GM12878 (cell line): Measurements from ENCODE around the gene CTDSP1. TPM values are rescaled to one million over a fixed set of nuclear protein-coding genes. Genes with fewer than 3 reads are reported as not detected.

ENCODE experiments used
- ATAC-seq: fragments of 200-7000 bp; cut with Tn5 transposase; 3 replicates; pipeline ENCODE4 v1.9.1; 2020; ENCODE audit warnings: mild to moderate bottlenecking, moderate library complexity
- BruUV-seq: library from RNA; stranded (reverse); fragments of 400-500 nt; replicated peaks from 2 replicates; lab custom pipeline; 2021; lab: Mats Ljungman, UMichigan
- CTCF ChIA-PET: fragments of 300-600 bp; sonication (Branson Sonifier 250); formaldehyde crosslinking; extraction: SDS; loops from one replicate; lab custom pipeline; 2021; ENCODE audit warnings: inconsistent platforms; lab: Yijun Ruan, JAX
- POLR2A ChIA-PET: fragments of 350-600 bp; formaldehyde crosslinking; extraction: SDS; loops from one replicate; lab custom pipeline; 2021; ENCODE audit warnings: inconsistent platforms; lab: Charles Lee
- RAD21 ChIA-PET: fragments of 300-600 bp; sonication (Branson Sonifier 250); formaldehyde crosslinking; loops from one replicate; lab custom pipeline; 2023; ENCODE audit warnings: antibody characterized with exemption; ENCODE audit not compliant: unreplicated experiment; lab: Charles Lee
- SMC1A ChIA-PET: fragments of 300-600 bp; sonication (Branson Sonifier 250); formaldehyde crosslinking; loops from one replicate; lab custom pipeline; 2023; ENCODE audit not compliant: unreplicated experiment, uncharacterized antibody; lab: Charles Lee
- DNase-seq: peaks from one replicate; pipeline ENCODE4 v3.0.0-alpha.2; 2011; ENCODE audit warnings: low read depth, low spot score
- FAIRE-seq: peaks from 3 replicates; lab custom pipeline; 2011; peaks lifted over from hg19 to GRCh38; lab: Jason Lieb, UNC
- H2AFZ ChIP-seq: 2 replicates; pipeline ENCODE4 v1.6.0; 2011; ENCODE audit warnings: low read depth, low read length, control low read depth; ENCODE audit not compliant: control insufficient read depth
- H3K27ac ChIP-seq: 2 replicates; pipeline ENCODE4 v1.5.1; 2011; ENCODE audit warnings: control low read depth; ENCODE audit not compliant: control insufficient read depth, insufficient read depth
- H3K27me3 ChIP-seq, 2 experiments: replicated peaks in 1 of 2; 2 replicates each; pipeline versions ENCODE4 v1.6.0 to v1.6.1; 2011; ENCODE audit warnings: low read length in 1 of 2; ENCODE audit not compliant: control insufficient read depth in 2 of 2, insufficient read depth in 2 of 2
- H3K36me3 ChIP-seq, 2 experiments: 2 replicates each; pipeline ENCODE4 v1.5.1; 2011; ENCODE audit warnings: low read length in 1 of 2; ENCODE audit not compliant: control insufficient read depth in 2 of 2, insufficient read depth in 2 of 2
- H3K4me1 ChIP-seq: 2 replicates; pipeline ENCODE4 v1.6.1; 2011; ENCODE audit warnings: mild to moderate bottlenecking, low read length, moderate library complexity, mixed read lengths; ENCODE audit not compliant: control insufficient read depth, insufficient read depth
- H3K4me2 ChIP-seq: 2 replicates; pipeline ENCODE4 v1.6.0; 2011; ENCODE audit warnings: control low read depth; ENCODE audit not compliant: control insufficient read depth, insufficient read depth
- H3K4me3 ChIP-seq: fragments of 200-600 bp; sonication (generic); 2 replicates; pipeline ENCODE4 v1.5.1; 2016
- H3K79me2 ChIP-seq: 2 replicates; pipeline ENCODE4 v1.6.0; 2011; ENCODE audit warnings: low read length; ENCODE audit not compliant: control insufficient read depth, insufficient read depth
- H3K9ac ChIP-seq: 2 replicates; pipeline ENCODE4 v1.8.0; 2011; ENCODE audit warnings: low read length, control low read depth, mixed read lengths; ENCODE audit not compliant: control insufficient read depth, insufficient read depth
- H3K9me3 ChIP-seq: replicated peaks from 3 replicates; pipeline ENCODE4 v1.5.1; 2011; ENCODE audit warnings: mild to moderate bottlenecking, low read length; ENCODE audit not compliant: control insufficient read depth, insufficient read depth
- H4K20me1 ChIP-seq: 2 replicates; pipeline ENCODE4 v1.6.0; 2011; ENCODE audit not compliant: control insufficient read depth, insufficient read depth
- BHLHE40 ChIP-seq, 2 experiments: fragments of 450-650 bp in 1 of 2; IDR thresholded peaks; 2 replicates each; pipeline ENCODE4 v1.6.1; 2011 to 2017; ENCODE audit warnings: low read depth in 2 of 2, borderline replicate concordance in 1 of 2, improper control_type of control experiment in 1 of 2, low read length in 1 of 2, mild to moderate bottlenecking in 1 of 2
- BMI1 ChIP-seq: fragments of 450-650 bp; IDR thresholded peaks from 2 replicates; pipeline ENCODE4 v1.6.1; 2016; ENCODE audit warnings: mild to moderate bottlenecking, moderate library complexity, borderline replicate concordance
- CBX5 ChIP-seq: sonication (generic); IDR thresholded peaks from 2 replicates; pipeline ENCODE4 v1.6.1; 2016; ENCODE audit warnings: low read depth, moderate library complexity, mild to moderate bottlenecking, inconsistent platforms
- HDAC2 ChIP-seq: fragments of 200-600 bp; sonication (generic); IDR thresholded peaks from 2 replicates; pipeline ENCODE4 v1.6.1; 2017
- HDGF ChIP-seq: fragments of 450-650 bp; IDR thresholded peaks from 2 replicates; pipeline ENCODE4 v1.6.1; 2016; ENCODE audit warnings: antibody characterized with exemption
- KAT2A ChIP-seq: conservative IDR thresholded peaks from 2 replicates; pipeline ENCODE4 v1.6.1; 2011; ENCODE audit warnings: low read depth, low read length; ENCODE audit not compliant: control insufficient read depth
- MAX ChIP-seq: IDR thresholded peaks from 2 replicates; pipeline ENCODE4 v1.6.1; 2012; ENCODE audit warnings: low read depth, low read length, improper control_type of control experiment
- MXI1 ChIP-seq: fragments of 150-350 bp; IDR thresholded peaks from 2 replicates; pipeline ENCODE4 v1.6.1; 2011; ENCODE audit warnings: low read depth, mild to moderate bottlenecking, inconsistent platforms, low read length, improper control_type of control experiment
- POLR2A ChIP-seq: IDR thresholded peaks from 2 replicates; pipeline ENCODE4 v1.6.1; 2011; ENCODE audit warnings: low read depth, mild to moderate bottlenecking, low read length
- POLR2AphosphoS5 ChIP-seq: IDR thresholded peaks from 2 replicates; pipeline ENCODE4 v1.6.1; 2011; ENCODE audit warnings: mild to moderate bottlenecking, low read length, inconsistent platforms
- SKIL ChIP-seq: fragments of 450-650 bp; IDR thresholded peaks from 2 replicates; pipeline ENCODE4 v1.6.1; 2017; ENCODE audit warnings: mild to moderate bottlenecking, low read depth, inconsistent platforms; ENCODE audit not compliant: poor library complexity, severe bottlenecking
- SMAD1 ChIP-seq: fragments of 450-650 bp; IDR thresholded peaks from 2 replicates; pipeline ENCODE4 v1.6.1; 2018; ENCODE audit warnings: mild to moderate bottlenecking, low read depth; ENCODE audit not compliant: partially characterized antibody
- SREBF2 ChIP-seq: IDR thresholded peaks from 2 replicates; pipeline ENCODE4 v1.6.1; 2012; ENCODE audit warnings: mild to moderate bottlenecking, low read length
- WGBS: methylation state at CpG from one replicate; pipeline ENCODE4 v1.1.6; 2016; ENCODE audit warnings: low lambda C conversion rate; ENCODE audit not compliant: insufficient replicate concordance, insufficient coverage; ENCODE audit errors: missing lambda C conversion rate; 5-methylcytosine and 5-hydroxymethylcytosine counted together
- in situ Hi-C: fragments of 300-500 bp; cut with MboI; formaldehyde crosslinking; loops from 9 replicates; pipeline ENCODE4 v1.14.3; 2018; ENCODE audit warnings: mixed read lengths
- intact Hi-C: fragments of 100-400 bp; cut with micrococcal nuclease; formaldehyde crosslinking; loops from one replicate; pipeline ENCODE4 v1.14.2; 2022; ENCODE audit not compliant: unreplicated experiment
- polyA plus RNA-seq, 11 experiments: library from polyadenylated mRNA; depleted of rRNA in 4 of 11; unstranded in 6 of 11; stranded (reverse) in 5 of 11; fragments of >200 nt; fragmentation: Nextera tagmentation in 4 of 11; fragmentation: Illumina TruSeq in 1 of 11; extraction: Ambion mirVana in 4 of 11; extraction: Trizol in 1 of 11; gene quantifications; 1 replicate in 1 of 11; 2 replicates in 10 of 11; pipeline versions ENCODE4 v1.2.1 to v1.2.3, GENCODE V29; 2011 to 2016; ENCODE audit warnings: inconsistent platforms in 2 of 11, missing spikeins in 2 of 11, low read depth in 1 of 11
- total RNA-seq, 4 experiments: library from RNA; depleted of rRNA in 3 of 4; stranded (reverse); fragments of >200 nt in 3 of 4; fragmentation: Illumina TruSeq in 1 of 4; extraction: Trizol in 1 of 4; gene quantifications; 2 replicates each; pipeline versions ENCODE4 v1.2.1 to v1.2.3, GENCODE V29; 2013 to 2021
- TF ChIP-seq, protein P1 (sequence below): fragments of 150-350 bp; IDR thresholded peaks from 2 replicates; pipeline ENCODE4 v1.6.1; 2016; ENCODE audit warnings: low read depth, low read length
- TF ChIP-seq, protein P2 (sequence below): fragments of 450-650 bp; IDR thresholded peaks from 2 replicates; pipeline ENCODE4 v1.6.1; 2016; ENCODE audit warnings: mild to moderate bottlenecking

The CTDSP1 gene
- total and polyA plus RNA-seq, 10 of the 15 experiments (the other 5 are each of a cell fraction or from before 2014, with no cell fraction given), result 3.0 to 75.9 (median 34.4) TPM

- peaks cover 32% of the 10 kb centered on the region for H3K4me1 ChIP-seq
- ATAC-seq (peak; percentile 53), FAIRE-seq (peak; percentile 97), DNase-seq (peak; percentile 46)
- 1% methylated on average over 35 of the region's 35 CpGs for WGBS
- H3K27me3 ChIP-seq, result no peaks in the 10 kb centered on the region
- intact Hi-C loops (loop anchor here (2.0 to 5.0 kb wide), 6 partner anchors 31 to 259 kb away; partner anchors contain the start of genes ARPC2, BCS1L, CATIP and CNOT9), in situ Hi-C loops (loop anchor here (25.0 kb wide), 1 partner anchor 111 kb away; the partner anchor contains the start of gene TMBIM1)
- peak overlapping the region; percentile 96 for H3K27ac ChIP-seq
- ChIA-PET CTCF (interaction anchor here (0.8 to 3.5 kb wide), 5 partner anchors 66 to 173 kb away, joined by 3 to 27 read pairs (median 3); partner anchors contain the start of gene TMBIM1), SMC1A (interaction anchor here (0.7 to 2.3 kb wide), 6 partner anchors 65 to 125 kb away, joined by 3 to 8 read pairs (median 4); no protein-coding TSS in a partner anchor), RAD21 (interaction anchor here (1.1 to 2.3 kb wide), 6 partner anchors 68 to 501 kb away, joined by 3 to 14 read pairs (median 4); partner anchors contain the start of genes AAMP and PNKD), POLR2A (interaction anchor here (0.7 to 2.8 kb wide), 7 partner anchors 9 to 483 kb away, joined by 3 to 19 read pairs (median 3); partner anchors contain the start of genes AAMP and WNT10A)
- H3K79me2 ChIP-seq, result peaks cover 49% of the 10 kb centered on the region
- peaks cover 2 to 10% of the 10 kb centered on the region in 2 experiments; a peak in 3 of 4 replicates for H3K36me3 ChIP-seq
- H2AFZ ChIP-seq, result peak overlapping the region; percentile 68
- H3K4me3 ChIP-seq, result peak overlapping the region; percentile 84
- peaks cover 4% of the 10 kb centered on the region; the same call in 1 of the 2 replicates for H4K20me1 ChIP-seq
- no peaks in the 10 kb centered on the region for H3K9me3 ChIP-seq
- no TSS peak for BruUV-seq
- H3K4me2 ChIP-seq, result peak overlapping the region; percentile 100
- peak overlapping the region; percentile 89 for H3K9ac ChIP-seq
- TF ChIP-seq POLR2AphosphoS5, result peak; percentile 78; the same call in 1 of the 2 replicates
- TF ChIP-seq, protein P1, sequence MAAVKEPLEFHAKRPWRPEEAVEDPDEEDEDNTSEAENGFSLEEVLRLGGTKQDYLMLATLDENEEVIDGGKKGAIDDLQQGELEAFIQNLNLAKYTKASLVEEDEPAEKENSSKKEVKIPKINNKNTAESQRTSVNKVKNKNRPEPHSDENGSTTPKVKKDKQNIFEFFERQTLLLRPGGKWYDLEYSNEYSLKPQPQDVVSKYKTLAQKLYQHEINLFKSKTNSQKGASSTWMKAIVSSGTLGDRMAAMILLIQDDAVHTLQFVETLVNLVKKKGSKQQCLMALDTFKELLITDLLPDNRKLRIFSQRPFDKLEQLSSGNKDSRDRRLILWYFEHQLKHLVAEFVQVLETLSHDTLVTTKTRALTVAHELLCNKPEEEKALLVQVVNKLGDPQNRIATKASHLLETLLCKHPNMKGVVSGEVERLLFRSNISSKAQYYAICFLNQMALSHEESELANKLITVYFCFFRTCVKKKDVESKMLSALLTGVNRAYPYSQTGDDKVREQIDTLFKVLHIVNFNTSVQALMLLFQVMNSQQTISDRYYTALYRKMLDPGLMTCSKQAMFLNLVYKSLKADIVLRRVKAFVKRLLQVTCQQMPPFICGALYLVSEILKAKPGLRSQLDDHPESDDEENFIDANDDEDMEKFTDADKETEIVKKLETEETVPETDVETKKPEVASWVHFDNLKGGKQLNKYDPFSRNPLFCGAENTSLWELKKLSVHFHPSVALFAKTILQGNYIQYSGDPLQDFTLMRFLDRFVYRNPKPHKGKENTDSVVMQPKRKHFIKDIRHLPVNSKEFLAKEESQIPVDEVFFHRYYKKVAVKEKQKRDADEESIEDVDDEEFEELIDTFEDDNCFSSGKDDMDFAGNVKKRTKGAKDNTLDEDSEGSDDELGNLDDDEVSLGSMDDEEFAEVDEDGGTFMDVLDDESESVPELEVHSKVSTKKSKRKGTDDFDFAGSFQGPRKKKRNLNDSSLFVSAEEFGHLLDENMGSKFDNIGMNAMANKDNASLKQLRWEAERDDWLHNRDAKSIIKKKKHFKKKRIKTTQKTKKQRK, result no peak
- TF ChIP-seq SMAD1, result peak; percentile 40
- TF ChIP-seq MAX, result peak; percentile 18; the same call in 1 of the 2 replicates
- no peak for TF ChIP-seq CBX5
- TF ChIP-seq KAT2A, result no peak
- no peak for TF ChIP-seq SKIL
- TF ChIP-seq, protein P2, sequence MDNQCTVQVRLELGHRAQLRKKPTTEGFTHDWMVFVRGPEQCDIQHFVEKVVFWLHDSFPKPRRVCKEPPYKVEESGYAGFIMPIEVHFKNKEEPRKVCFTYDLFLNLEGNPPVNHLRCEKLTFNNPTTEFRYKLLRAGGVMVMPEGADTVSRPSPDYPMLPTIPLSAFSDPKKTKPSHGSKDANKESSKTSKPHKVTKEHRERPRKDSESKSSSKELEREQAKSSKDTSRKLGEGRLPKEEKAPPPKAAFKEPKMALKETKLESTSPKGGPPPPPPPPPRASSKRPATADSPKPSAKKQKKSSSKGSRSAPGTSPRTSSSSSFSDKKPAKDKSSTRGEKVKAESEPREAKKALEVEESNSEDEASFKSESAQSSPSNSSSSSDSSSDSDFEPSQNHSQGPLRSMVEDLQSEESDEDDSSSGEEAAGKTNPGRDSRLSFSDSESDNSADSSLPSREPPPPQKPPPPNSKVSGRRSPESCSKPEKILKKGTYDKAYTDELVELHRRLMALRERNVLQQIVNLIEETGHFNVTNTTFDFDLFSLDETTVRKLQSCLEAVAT, result peak; percentile 87
- TF ChIP-seq HDGF, result peak; percentile 9; the same call in 1 of the 2 replicates
- peak in 1 of 2 experiments; percentile 21; a peak in 1 of 4 replicates for TF ChIP-seq BHLHE40 (IDR thresholded peaks at IDR 0.05; ENCODE audit: borderline replicate concordance in 1 of 2, low read depth in 2 of 2, low read length in 1 of 2)
- TF ChIP-seq POLR2A, result peak; percentile 51
- TF ChIP-seq SREBF2, result no peak
- 0 out of 2 replicates have a peak, but pooled peaks have one; percentile 13 for TF ChIP-seq MXI1
- no peak for TF ChIP-seq HDAC2
- no peak for TF ChIP-seq BMI1
Observed at GRCh38 chr2:218397820-218398436, 1.7 kb upstream of the CTDSP1 start.
